Nephron (organoid): ENCODE data around the gene CD274.

Source experiments
- H3K27ac Mint-ChIP-seq, 3 experiments: 2 replicates each; pipeline ENCODE4 v1.8.0; 2020; ENCODE audit warnings: mixed read lengths in 3 of 3, mild to moderate bottlenecking in 2 of 3, moderate library complexity in 1 of 3
- H3K27me3 Mint-ChIP-seq: 2 replicates; pipeline ENCODE4 v1.8.0; 2021; ENCODE audit warnings: low read depth, mild to moderate bottlenecking, moderate library complexity, mixed read lengths
- H3K36me3 Mint-ChIP-seq: 2 replicates; pipeline ENCODE4 v1.8.0; 2020; ENCODE audit warnings: low read depth, mixed read lengths
- H3K4me1 Mint-ChIP-seq: 2 replicates; pipeline ENCODE4 v1.8.0; 2020; ENCODE audit warnings: mixed read lengths
- H3K4me3 Mint-ChIP-seq, 3 experiments: 2 replicates each; pipeline ENCODE4 v1.8.0; 2020; ENCODE audit warnings: mild to moderate bottlenecking in 3 of 3, mixed read lengths in 3 of 3, moderate library complexity in 2 of 3
- H3K9me3 Mint-ChIP-seq: 2 replicates; pipeline ENCODE4 v1.8.0; 2020; ENCODE audit warnings: mixed read lengths
- CTCF ChIP-seq, 3 experiments: fragments of 200-600 bp; sonication (generic); IDR thresholded peaks; one replicate each; pipeline ENCODE4 v1.5.0; 2021; ENCODE audit warnings: antibody characterized with exemption in 3 of 3; ENCODE audit not compliant: unreplicated experiment in 3 of 3

Gene CD274

GRCh38 chr9:5512658-5513452 is 62.5 kb downstream of the CD274 start:
- no peak for TF ChIP-seq CTCF (IDR thresholded peaks at IDR 0.05; ENCODE audit: unreplicated experiment in 3 of 3)
- H3K9me3 Mint-ChIP-seq = no peaks in the 10 kb centered on the region
- H3K27me3 Mint-ChIP-seq = no peaks in the 10 kb centered on the region
- no peaks in the 10 kb centered on the region for H3K4me1 Mint-ChIP-seq
- H3K27ac Mint-ChIP-seq = no peak overlapping the region
- no peak overlapping the region for H3K4me3 Mint-ChIP-seq
- H3K36me3 Mint-ChIP-seq = no peaks in the 10 kb centered on the region

GRCh38 chr9:5513966-5514616 is 63.7 kb downstream of the CD274 start:
- TF ChIP-seq CTCF (IDR thresholded peaks at IDR 0.05; ENCODE audit: unreplicated experiment in 3 of 3) = no peak
- Mint-ChIP-seq H3K27me3 (no peaks in the 10 kb centered on the region), H3K36me3 (no peaks in the 10 kb centered on the region), H3K27ac (no peak overlapping the region), H3K9me3 (no peaks in the 10 kb centered on the region), H3K4me1 (no peaks in the 10 kb centered on the region), H3K4me3 (no peak overlapping the region)

DNA sequence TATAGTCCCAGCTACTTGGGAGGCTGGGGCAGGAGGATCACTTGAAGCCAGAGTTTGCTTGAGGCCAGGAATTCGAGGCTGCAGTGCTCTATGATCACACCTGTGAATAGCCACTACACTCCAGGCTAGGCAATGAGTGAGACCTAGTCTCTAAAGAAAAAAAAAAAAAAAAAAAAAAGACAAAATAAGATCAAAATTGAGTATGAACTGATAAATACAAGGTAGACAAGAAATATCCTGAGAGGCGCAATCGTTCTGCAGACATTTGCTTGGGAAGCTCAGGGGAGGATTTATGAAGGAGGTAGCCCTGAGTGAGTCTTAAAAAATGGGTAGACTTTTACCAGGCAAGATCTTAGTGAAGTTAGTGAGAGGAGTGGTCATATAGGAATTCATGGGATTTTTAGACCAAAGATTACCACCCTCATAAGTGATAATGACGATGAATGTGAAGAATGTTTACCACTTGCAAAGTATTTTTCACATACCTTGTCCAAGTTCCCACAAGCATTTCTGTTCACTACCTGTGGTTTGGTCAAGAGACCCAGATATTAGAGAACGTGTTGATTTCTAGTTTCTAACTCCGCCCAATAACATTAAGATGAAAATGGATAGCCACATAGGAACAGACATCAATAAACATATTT is 64.4 kb downstream of the CD274 start:
- Mint-ChIP-seq H3K27ac (no peak overlapping the region), H3K27me3 (no peaks in the 10 kb centered on the region), H3K9me3 (no peaks in the 10 kb centered on the region)

GRCh38 chr9:5515261-5515650 is 64.9 kb downstream of the CD274 start:
- no peak for TF ChIP-seq CTCF (IDR thresholded peaks at IDR 0.05; ENCODE audit: unreplicated experiment in 3 of 3)
- Mint-ChIP-seq H3K36me3 (no peaks in the 10 kb centered on the region), H3K9me3 (no peaks in the 10 kb centered on the region), H3K4me3 (no peak overlapping the region), H3K27ac (no peak overlapping the region), H3K27me3 (no peaks in the 10 kb centered on the region), H3K4me1 (no peaks in the 10 kb centered on the region)

More for the DNA sequence above, 64.4 kb downstream of the CD274 start:
- TF ChIP-seq CTCF (IDR thresholded peaks at IDR 0.05; ENCODE audit: unreplicated experiment in 3 of 3) = no peak
- Mint-ChIP-seq H3K4me1 (no peaks in the 10 kb centered on the region), H3K4me3 (no peak overlapping the region), H3K36me3 (no peaks in the 10 kb centered on the region)

DNA sequence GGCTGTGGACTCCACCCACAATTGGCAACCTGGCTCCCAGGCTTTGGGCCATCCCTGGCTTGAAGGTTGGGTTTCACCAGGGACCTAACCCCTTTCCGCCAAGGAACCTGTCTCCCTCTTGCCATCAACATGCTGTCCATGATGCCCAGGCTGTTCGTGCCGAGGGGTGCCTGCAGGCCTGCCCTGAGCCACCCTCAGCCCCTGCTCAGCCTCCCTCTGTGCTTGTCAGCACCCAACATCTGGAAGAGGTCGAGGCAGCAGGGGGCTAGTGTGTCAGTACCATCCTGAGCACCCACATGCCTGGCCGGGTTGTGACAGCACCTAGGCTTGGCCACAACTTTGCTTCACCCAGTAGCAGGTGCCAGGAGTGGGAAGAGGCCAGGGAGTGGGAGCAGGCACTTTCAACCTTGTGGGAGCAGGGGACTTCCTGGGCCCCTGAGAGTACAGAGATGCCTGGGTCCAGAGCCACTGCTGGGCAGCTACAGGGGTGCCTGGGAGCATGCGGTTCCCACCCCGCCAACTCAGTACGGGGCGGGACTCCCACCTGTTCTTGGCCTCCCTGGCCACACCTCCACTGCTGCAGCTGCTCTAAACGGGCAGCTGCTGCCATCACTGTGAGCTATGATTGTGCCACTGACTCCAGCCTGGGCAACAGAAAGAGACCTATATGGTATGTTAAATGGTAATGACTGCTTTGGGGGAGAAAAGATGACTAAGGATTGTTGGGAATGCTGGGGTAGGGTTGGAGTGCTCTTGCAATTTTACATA is 66.3 kb downstream of the CD274 start:
- H3K4me3 Mint-ChIP-seq = no peak overlapping the region
- no peaks in the 10 kb centered on the region for H3K4me1 Mint-ChIP-seq
- no peak overlapping the region for H3K27ac Mint-ChIP-seq
- no peaks in the 10 kb centered on the region for H3K36me3 Mint-ChIP-seq
- no peaks in the 10 kb centered on the region for H3K27me3 Mint-ChIP-seq
- no peak for TF ChIP-seq CTCF (IDR thresholded peaks at IDR 0.05; ENCODE audit: unreplicated experiment in 3 of 3)
- peaks cover 2% of the 10 kb centered on the region for H3K9me3 Mint-ChIP-seq
